Vagina (tissue), 2 donors: Measurements from ENCODE around the gene MAPK1. TPM values are rescaled to one million over a fixed set of nuclear protein-coding genes. Genes with fewer than 3 reads are reported as not detected.

Source experiments
- DNase-seq, 2 donors: peaks; one replicate each; pipeline ENCODE4 v3.0.0-alpha.2; 2017; ENCODE audit errors: extremely low spot score in 2 of 2
- H3K27ac ChIP-seq: fragments of 200-600 bp; sonication (generic); one replicate; pipeline ENCODE4 v1.5.1; 2019
- H3K27me3 ChIP-seq: fragments of 200-600 bp; sonication (generic); one replicate; pipeline ENCODE4 v1.5.1; 2019
- H3K36me3 ChIP-seq, 2 donors: fragments of 200-600 bp; sonication (generic); one replicate each; pipeline ENCODE4 v1.5.1; 2017 to 2019
- H3K4me1 ChIP-seq: fragments of 200-600 bp; sonication (generic); one replicate; pipeline ENCODE4 v1.5.1; 2019
- H3K4me3 ChIP-seq, 2 donors: fragments of 200-600 bp; sonication (generic); 1 replicate in 1 of 2; 2 replicates in 1 of 2; pipeline ENCODE4 v1.5.1; 2016 to 2019
- H3K9me3 ChIP-seq: fragments of 200-600 bp; sonication (generic); one replicate; pipeline ENCODE4 v1.5.1; 2019
- CTCF ChIP-seq, 3 experiments: fragments of 450-650 bp in 2 of 3; fragments of 200-600 bp in 1 of 3; sonication (generic) in 1 of 3; IDR thresholded peaks; one replicate each; pipeline ENCODE4 v1.5.1; 2017 to 2019; ENCODE audit warnings: antibody characterized with exemption in 3 of 3, mild to moderate bottlenecking in 2 of 3, moderate library complexity in 2 of 3
- POLR2A ChIP-seq, 2 donors: fragments of 450-650 bp; IDR thresholded peaks; one replicate each; pipeline ENCODE4 v1.6.1; 2017; ENCODE audit warnings: antibody characterized with exemption in 2 of 2, mild to moderate bottlenecking in 2 of 2, moderate library complexity in 2 of 2
- POLR2AphosphoS5 ChIP-seq, 2 donors: sonication (generic); formaldehyde crosslinking; IDR thresholded peaks; one replicate each; pipeline ENCODE4 v1.9.0; 2017; ENCODE audit warnings: antibody characterized with exemption in 2 of 2, mild to moderate bottlenecking in 2 of 2, low read depth in 1 of 2; ENCODE audit not compliant: insufficient read depth in 1 of 2
- intact Hi-C: fragments of 100-400 bp; cut with DNase I; formaldehyde crosslinking; loops from one replicate; pipeline ENCODE4 v1.15.1; 2023
- total RNA-seq: library from RNA; depleted of rRNA; stranded (reverse); fragments of >200 nt; gene quantifications from one replicate; pipeline ENCODE4 v1.2.3, GENCODE V29; 2016

Gene MAPK1
- total RNA-seq, 1 donor from 2014 or later: 44.9 TPM

- no peak overlapping the region for H3K27ac ChIP-seq
- TF ChIP-seq POLR2A (IDR thresholded peaks at IDR 0.05) (no peak), CTCF (IDR thresholded peaks at IDR 0.05) (no peak), POLR2AphosphoS5 (IDR thresholded peaks at IDR 0.05; ENCODE audit: insufficient read depth in 1 of 2, low read depth in 1 of 2) (no peak)
- no peaks in the 10 kb centered on the region for H3K9me3 ChIP-seq
- H3K36me3 ChIP-seq: peaks cover 0 to 40% of the 10 kb centered on the region in 2 donors
- no peak overlapping the region for H3K4me3 ChIP-seq
- H3K27me3 ChIP-seq: no peaks in the 10 kb centered on the region
- intact Hi-C loops: no loop called here
- no peak for DNase-seq
- peaks cover under 1% of the 10 kb centered on the region for H3K4me1 ChIP-seq
Measured at GRCh38 chr22:21760640-21761039, 106.8 kb downstream of the MAPK1 start.

GRCh38 chr22:21759646-21760376 is 107.6 kb downstream of the MAPK1 start:
- Histone ChIP-seq H3K4me1 (peaks cover 9% of the 10 kb centered on the region), H3K4me3 (no peak overlapping the region), H3K27ac (no peak overlapping the region), H3K9me3 (no peaks in the 10 kb centered on the region), H3K36me3 (peaks cover 0 to 31% of the 10 kb centered on the region in 2 donors), H3K27me3 (no peaks in the 10 kb centered on the region)
- no peak for DNase-seq
- intact Hi-C loops: no loop called here
- TF ChIP-seq CTCF (IDR thresholded peaks at IDR 0.05): no peak

GRCh38 chr22:21759093-21759492 is 108.4 kb downstream of the MAPK1 start:
- intact Hi-C loops: no loop called here

GRCh38 chr22:21758091-21758864 is 109.2 kb downstream of the MAPK1 start:
- TF ChIP-seq CTCF (IDR thresholded peaks at IDR 0.05) (no peak), POLR2A (IDR thresholded peaks at IDR 0.05) (no peak), POLR2AphosphoS5 (IDR thresholded peaks at IDR 0.05; ENCODE audit: insufficient read depth in 1 of 2, low read depth in 1 of 2) (no peak)
- Histone ChIP-seq H3K4me1 (peaks cover 19% of the 10 kb centered on the region), H3K27ac (no peak overlapping the region), H3K36me3 (peaks cover 0 to 16% of the 10 kb centered on the region in 2 donors), H3K27me3 (no peaks in the 10 kb centered on the region), H3K4me3 (no peak overlapping the region), H3K9me3 (no peaks in the 10 kb centered on the region)
- DNase-seq: no peak
- intact Hi-C loops: no loop called here

More at GRCh38 chr22:21759093-21759492, 108.4 kb downstream of the MAPK1 start:
- TF ChIP-seq CTCF (IDR thresholded peaks at IDR 0.05): no peak
- TF ChIP-seq POLR2AphosphoS5 (IDR thresholded peaks at IDR 0.05; ENCODE audit: insufficient read depth in 1 of 2, low read depth in 1 of 2): no peak
- no peak for TF ChIP-seq POLR2A (IDR thresholded peaks at IDR 0.05)
- peaks cover 0 to 24% of the 10 kb centered on the region in 2 donors for H3K36me3 ChIP-seq
- no peak overlapping the region for H3K27ac ChIP-seq
- H3K4me1 ChIP-seq: peaks cover 16% of the 10 kb centered on the region
- no peak for DNase-seq
- no peaks in the 10 kb centered on the region for H3K9me3 ChIP-seq
- H3K27me3 ChIP-seq: no peaks in the 10 kb centered on the region
- H3K4me3 ChIP-seq: no peak overlapping the region

GRCh38 chr22:21755851-21756284 is 111.6 kb downstream of the MAPK1 start:
- no peak for TF ChIP-seq CTCF (IDR thresholded peaks at IDR 0.05)
- no peak for TF ChIP-seq POLR2A (IDR thresholded peaks at IDR 0.05)
- no peak for TF ChIP-seq POLR2AphosphoS5 (IDR thresholded peaks at IDR 0.05; ENCODE audit: insufficient read depth in 1 of 2, low read depth in 1 of 2)
- Histone ChIP-seq H3K4me3 (no peak overlapping the region), H3K9me3 (no peaks in the 10 kb centered on the region), H3K27ac (no peak overlapping the region), H3K27me3 (no peaks in the 10 kb centered on the region), H3K4me1 (peaks cover 19% of the 10 kb centered on the region), H3K36me3 (no peaks in the 10 kb centered on the region)
- no peak for DNase-seq
- intact Hi-C loops: no loop called here
